Measurements from ENCODE around the gene APBB2.

- TF ChIP-seq POLR2A (IDR thresholded peaks at IDR 0.05; ENCODE audit: extremely low read depth, insufficient read length), result no peak
- no peak for TF ChIP-seq CTCF (IDR thresholded peaks at IDR 0.05; ENCODE audit: low read depth, low read length)
- no peak for TF ChIP-seq MAX (IDR thresholded peaks at IDR 0.05; ENCODE audit: low read depth, low read length)
- no peak for TF ChIP-seq MYC (IDR thresholded peaks at IDR 0.05; ENCODE audit: low read depth, low read length)
Measured at GRCh38 chr4:41144812-41145211, 69.5 kb downstream of the APBB2 start.

Measured in NB4 (cell line).